GM19035 (cell line): ENCODE results near the gene AP2S1.
"Not testable (repeated sequence)": the region's sequence is repeated elsewhere in the genome, so short reads cannot be mapped to it uniquely, and the experiment has no call there.

ENCODE experiments used
- ATAC-seq: cut with Tn5 transposase; IDR thresholded peaks from one replicate; pipeline ENCODE4 v1.9.1; 2021; ENCODE audit not compliant: unreplicated experiment

Gene AP2S1

GRCh38 chr19:46809534-46810272 lies 40.9 kb downstream of the AP2S1 start:
- no peak for ATAC-seq

GRCh38 chr19:46806656-46807055 lies 44.0 kb downstream of the AP2S1 start:
- no peak for ATAC-seq

GRCh38 chr19:46804432-46804831 lies 46.2 kb downstream of the AP2S1 start:
- ATAC-seq = not testable (repeated sequence)

GRCh38 chr19:46803555-46803954 lies 47.1 kb downstream of the AP2S1 start:
- no peak for ATAC-seq

GRCh38 chr19:46802152-46802551 lies 48.5 kb downstream of the AP2S1 start:
- ATAC-seq = no peak

- no peak for ATAC-seq
These were observed 51.9 kb downstream of the AP2S1 start for GRCh38 chr19:46798713-46799112.

GRCh38 chr19:46797881-46798280 lies 52.8 kb downstream of the AP2S1 start:
- ATAC-seq = no peak

GRCh38 chr19:46791944-46792343 lies 58.7 kb downstream of the AP2S1 start:
- ATAC-seq = no peak

GRCh38 chr19:46789371-46789770 lies 61.3 kb downstream of the AP2S1 start:
- no peak for ATAC-seq

GRCh38 chr19:46788968-46789338 lies 61.7 kb downstream of the AP2S1 start:
- no peak for ATAC-seq

GRCh38 chr19:46788262-46788967 lies 62.2 kb downstream of the AP2S1 start, which contains the start of gene SLC1A5:
Gene SLC1A5 (minus strand): TSS chr19:46788594. CDS start chr19:46787965, 629 bp downstream.
- peak; percentile 57 for ATAC-seq
